Spleen (tissue), 11 donors: ENCODE measurements around the gene SYNJ1. TPM values are rescaled to one million over a fixed set of nuclear protein-coding genes. Genes with fewer than 3 reads are reported as not detected.

Source experiments
- DNase-seq: peaks from one replicate; pipeline ENCODE4 v3.0.0-alpha.2; 2020
- H3K27ac ChIP-seq, 8 donors: fragments of 200-600 bp; sonication (generic) in 7 of 8; 1 replicate in 4 of 8; 2 replicates in 4 of 8; pipeline versions ENCODE4 v1.5.0 to v1.8.0; 2016 to 2021; ENCODE audit warnings: inconsistent platforms in 4 of 8, mild to moderate bottlenecking in 4 of 8, moderate library complexity in 1 of 8
- H3K27me3 ChIP-seq, 7 donors: fragments of 200-600 bp; sonication (generic) in 6 of 7; replicated peaks in 1 of 7; 1 replicate in 4 of 7; 2 replicates in 3 of 7; pipeline versions ENCODE4 v1.5.0 to v1.8.0; 2016 to 2021; ENCODE audit warnings: inconsistent platforms in 3 of 7, mild to moderate bottlenecking in 1 of 7
- H3K36me3 ChIP-seq, 6 donors: fragments of 200-600 bp; sonication (generic) in 5 of 6; 1 replicate in 4 of 6; 2 replicates in 2 of 6; pipeline versions ENCODE4 v1.5.0 to v1.8.0; 2016 to 2021; ENCODE audit warnings: inconsistent platforms in 2 of 6
- H3K4me1 ChIP-seq, 6 donors: fragments of 200-600 bp; sonication (generic) in 5 of 6; 1 replicate in 3 of 6; 2 replicates in 3 of 6; pipeline versions ENCODE4 v1.5.0 to v1.8.0; 2016 to 2021; ENCODE audit warnings: inconsistent platforms in 3 of 6
- H3K4me3 ChIP-seq, 8 donors: fragments of 200-600 bp; sonication (generic) in 7 of 8; 1 replicate in 4 of 8; 2 replicates in 4 of 8; pipeline versions ENCODE4 v1.5.0 to v1.8.0; 2016 to 2021; ENCODE audit warnings: inconsistent platforms in 4 of 8, mild to moderate bottlenecking in 4 of 8, moderate library complexity in 2 of 8
- H3K9me3 ChIP-seq, 8 donors: fragments of 200-600 bp; sonication (generic) in 7 of 8; 1 replicate in 4 of 8; 2 replicates in 4 of 8; pipeline versions ENCODE4 v1.5.0 to v1.8.0; 2016 to 2021; ENCODE audit warnings: inconsistent platforms in 4 of 8
- POLR2A ChIP-seq, 3 donors: fragments of 450-650 bp; IDR thresholded peaks; one replicate each; pipeline ENCODE4 v1.5.1; 2017; ENCODE audit warnings: antibody characterized with exemption in 3 of 3, mild to moderate bottlenecking in 1 of 3
- POLR2AphosphoS5 ChIP-seq, 3 donors: sonication (generic); formaldehyde crosslinking; IDR thresholded peaks; one replicate each; pipeline ENCODE4 v1.5.1; 2017; ENCODE audit warnings: antibody characterized with exemption in 3 of 3
- WGBS, 5 donors: extraction: QIAGEN DNeasy Blood & Tissue Kit in 3 of 5; methylation state at CpG; one replicate each; pipeline versions ENCODE4 v1.1.5 to v1.1.7; 2013 to 2018; 5-methylcytosine and 5-hydroxymethylcytosine counted together
- intact Hi-C: fragments of 100-400 bp; cut with DNase I; formaldehyde crosslinking; loops from one replicate; pipeline ENCODE4 v1.15.0; 2023; ENCODE audit warnings: low total_unique reads
- polyA plus RNA-seq, 3 donors: library from polyadenylated mRNA; stranded (reverse); fragments of 200-250 nt; gene quantifications; one replicate each; pipeline ENCODE4 v1.2.1, GENCODE V29; 2013
- total RNA-seq, 7 donors: library from RNA; depleted of rRNA in 3 of 7; stranded (reverse); fragments of >200 nt in 3 of 7; fragmentation: NEBNext Ultra II Directional in 4 of 7; extraction: Animal tissue kit (Norgen Biotek cat#: 25700) in 4 of 7; gene quantifications; one replicate each; pipeline versions ENCODE4 v1.1.0 to v1.2.1, GENCODE V29; 2016 to 2021
- TF ChIP-seq, protein P1 (sequence below), 11 experiments: fragments of 200-600 bp in 7 of 11; fragments of 450-650 bp in 4 of 11; sonication (generic) in 4 of 11; IDR thresholded peaks in 8 of 11; conservative IDR thresholded peaks in 3 of 11; 1 replicate in 7 of 11; 2 replicates in 4 of 11; pipeline versions ENCODE4 v1.4.0 to v1.8.0; 2016 to 2021; ENCODE audit warnings: antibody characterized with exemption in 11 of 11, inconsistent platforms in 4 of 11, mild to moderate bottlenecking in 1 of 11
- donor health status: healthy with polysubstance abuse.
- donor health status: DM: no; HTN: no; CAD: no; lungs with moderate emphysema.
- donor health status: DM: no; HTN: no; CAD: no.
- donor health status: Bipolar disorder and iron deficiency.
- donor health status: healthy.
- donor health status: DM: no; HTN: no; CAD: no.
- donor health status: DM: yes; HTN: yes; CAD: no.

SYNJ1 gene
- total and polyA plus RNA-seq, 10 donors = 3.3 to 30.3 (median 18.7) TPM

DNA sequence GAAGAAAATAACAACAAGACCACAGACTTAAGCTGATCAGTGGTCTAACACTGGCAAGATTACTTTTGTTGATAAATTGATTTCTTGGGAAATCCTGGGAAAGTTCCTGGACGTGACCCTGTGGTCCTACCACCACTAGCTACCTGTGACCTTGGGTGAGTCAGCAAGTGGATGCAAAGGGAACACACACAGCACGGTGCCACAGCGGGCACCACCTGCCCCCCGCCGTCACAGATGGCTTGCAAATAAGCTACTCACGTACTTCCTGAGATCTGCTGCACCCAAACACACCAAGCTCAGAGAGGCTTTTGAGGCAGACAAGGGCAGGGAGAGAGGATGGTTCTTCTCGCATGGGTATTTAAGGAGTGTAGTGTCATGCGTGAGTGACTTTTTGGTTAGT is 128.3 kb downstream of the SYNJ1 start:
- Histone ChIP-seq H3K27ac (no peak overlapping the region), H3K36me3 (peaks cover 0 to 75% (median 39%) of the 10 kb centered on the region in 6 donors), H3K4me3 (no peak overlapping the region), H3K9me3 (no peaks in the 10 kb centered on the region), H3K27me3 (no peaks in the 10 kb centered on the region), H3K4me1 (no peaks in the 10 kb centered on the region)
- peak; percentile 67 for DNase-seq
- intact Hi-C loops = no loop called here
- TF ChIP-seq POLR2A (IDR thresholded peaks at IDR 0.05) (no peak), POLR2AphosphoS5 (IDR thresholded peaks at IDR 0.05) (no peak)
- TF ChIP-seq, protein P1, sequence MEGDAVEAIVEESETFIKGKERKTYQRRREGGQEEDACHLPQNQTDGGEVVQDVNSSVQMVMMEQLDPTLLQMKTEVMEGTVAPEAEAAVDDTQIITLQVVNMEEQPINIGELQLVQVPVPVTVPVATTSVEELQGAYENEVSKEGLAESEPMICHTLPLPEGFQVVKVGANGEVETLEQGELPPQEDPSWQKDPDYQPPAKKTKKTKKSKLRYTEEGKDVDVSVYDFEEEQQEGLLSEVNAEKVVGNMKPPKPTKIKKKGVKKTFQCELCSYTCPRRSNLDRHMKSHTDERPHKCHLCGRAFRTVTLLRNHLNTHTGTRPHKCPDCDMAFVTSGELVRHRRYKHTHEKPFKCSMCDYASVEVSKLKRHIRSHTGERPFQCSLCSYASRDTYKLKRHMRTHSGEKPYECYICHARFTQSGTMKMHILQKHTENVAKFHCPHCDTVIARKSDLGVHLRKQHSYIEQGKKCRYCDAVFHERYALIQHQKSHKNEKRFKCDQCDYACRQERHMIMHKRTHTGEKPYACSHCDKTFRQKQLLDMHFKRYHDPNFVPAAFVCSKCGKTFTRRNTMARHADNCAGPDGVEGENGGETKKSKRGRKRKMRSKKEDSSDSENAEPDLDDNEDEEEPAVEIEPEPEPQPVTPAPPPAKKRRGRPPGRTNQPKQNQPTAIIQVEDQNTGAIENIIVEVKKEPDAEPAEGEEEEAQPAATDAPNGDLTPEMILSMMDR (IDR thresholded peaks at IDR 0.05 in 8 of 11, conservative IDR thresholded peaks at IDR 0.05 in 3 of 11) = no peak
- 66 to 89% (median 79%) methylated on average over 8 of the region's 8 CpGs for WGBS, 5 donors

DNA sequence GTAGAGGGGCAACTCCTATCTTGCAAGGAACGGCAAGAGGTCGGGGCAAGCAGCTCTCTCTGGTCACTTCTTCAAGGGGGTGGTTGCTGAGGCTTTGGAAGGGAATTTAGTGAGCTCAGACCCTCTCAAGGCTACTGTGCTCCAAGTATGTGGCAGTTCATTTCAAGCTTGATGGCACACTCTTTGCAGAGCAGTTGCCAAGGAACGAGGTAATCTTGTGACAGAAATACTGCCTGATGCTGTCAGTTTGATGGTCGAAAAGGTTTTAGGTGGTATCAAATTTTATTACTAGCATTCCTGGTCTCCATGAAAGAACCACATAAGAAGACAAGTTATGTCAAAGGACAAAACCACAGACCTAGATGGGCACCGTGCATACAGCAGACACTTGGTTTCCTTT is 128.7 kb downstream of the SYNJ1 start:
- intact Hi-C loops = no loop called here
- 72 to 86% (median 85%) methylated on average over 5 of the region's 5 CpGs for WGBS, 5 donors
- no peak overlapping the region for H3K4me3 ChIP-seq
- peaks cover 0 to 71% (median 35%) of the 10 kb centered on the region in 6 donors for H3K36me3 ChIP-seq
- no peak overlapping the region for H3K27ac ChIP-seq
- TF ChIP-seq, protein P1 (IDR thresholded peaks at IDR 0.05 in 8 of 11, conservative IDR thresholded peaks at IDR 0.05 in 3 of 11) = no peak
- TF ChIP-seq POLR2AphosphoS5 (IDR thresholded peaks at IDR 0.05) = no peak
- no peak for TF ChIP-seq POLR2A (IDR thresholded peaks at IDR 0.05)
- no peaks in the 10 kb centered on the region for H3K9me3 ChIP-seq
- DNase-seq = no peak
- H3K4me1 ChIP-seq = no peaks in the 10 kb centered on the region
- no peaks in the 10 kb centered on the region for H3K27me3 ChIP-seq

GRCh38 chr21:32597205-32597604 is 130.6 kb downstream of the SYNJ1 start:
- Histone ChIP-seq H3K4me3 (no peak overlapping the region), H3K9me3 (no peaks in the 10 kb centered on the region), H3K4me1 (no peaks in the 10 kb centered on the region), H3K36me3 (peaks cover 0 to 52% (median 16%) of the 10 kb centered on the region in 6 donors), H3K27ac (no peak overlapping the region), H3K27me3 (no peaks in the 10 kb centered on the region)
- DNase-seq = no peak
- intact Hi-C loops = no loop called here
- WGBS, 5 donors = 66 to 90% (median 75%) methylated on average over 6 of the region's 6 CpGs
- TF ChIP-seq POLR2AphosphoS5 (IDR thresholded peaks at IDR 0.05) (no peak), POLR2A (IDR thresholded peaks at IDR 0.05) (no peak)
- TF ChIP-seq, protein P1 (IDR thresholded peaks at IDR 0.05 in 8 of 11, conservative IDR thresholded peaks at IDR 0.05 in 3 of 11) = no peak

- Histone ChIP-seq H3K4me3 (no peak overlapping the region), H3K36me3 (peaks cover 0 to 37% (median 7%) of the 10 kb centered on the region in 6 donors), H3K9me3 (no peaks in the 10 kb centered on the region), H3K4me1 (no peaks in the 10 kb centered on the region), H3K27ac (no peak overlapping the region), H3K27me3 (no peaks in the 10 kb centered on the region)
- peak; percentile 55 for DNase-seq
- whole genome bisulfite sequencing, 5 donors = 88 to 98% (median 93%) methylated on average over 6 to 11 of the region's 11 CpGs
- TF ChIP-seq, protein P1 (IDR thresholded peaks at IDR 0.05 in 8 of 11, conservative IDR thresholded peaks at IDR 0.05 in 3 of 11) = no peak
- no peak for TF ChIP-seq POLR2A (IDR thresholded peaks at IDR 0.05)
- no peak for TF ChIP-seq POLR2AphosphoS5 (IDR thresholded peaks at IDR 0.05)
- intact Hi-C loops = no loop called here
Observed at GRCh38 chr21:32595431-32595830, 132.4 kb downstream of the SYNJ1 start.
